GM20000 (cell line): Measurements from ENCODE around the gene POLR3B.

ENCODE experiments used
- DNase-seq: peaks from one replicate; pipeline ENCODE4 v3.0.0; 2012; ENCODE audit warnings: low spot score
- TF ChIP-seq, protein P1 (sequence below): IDR thresholded peaks from 2 replicates; pipeline ENCODE4 v1.5.1; 2012; ENCODE audit warnings: mild to moderate bottlenecking, control low read depth; ENCODE audit errors: extremely low read depth, missing control alignments

Gene POLR3B

DNA sequence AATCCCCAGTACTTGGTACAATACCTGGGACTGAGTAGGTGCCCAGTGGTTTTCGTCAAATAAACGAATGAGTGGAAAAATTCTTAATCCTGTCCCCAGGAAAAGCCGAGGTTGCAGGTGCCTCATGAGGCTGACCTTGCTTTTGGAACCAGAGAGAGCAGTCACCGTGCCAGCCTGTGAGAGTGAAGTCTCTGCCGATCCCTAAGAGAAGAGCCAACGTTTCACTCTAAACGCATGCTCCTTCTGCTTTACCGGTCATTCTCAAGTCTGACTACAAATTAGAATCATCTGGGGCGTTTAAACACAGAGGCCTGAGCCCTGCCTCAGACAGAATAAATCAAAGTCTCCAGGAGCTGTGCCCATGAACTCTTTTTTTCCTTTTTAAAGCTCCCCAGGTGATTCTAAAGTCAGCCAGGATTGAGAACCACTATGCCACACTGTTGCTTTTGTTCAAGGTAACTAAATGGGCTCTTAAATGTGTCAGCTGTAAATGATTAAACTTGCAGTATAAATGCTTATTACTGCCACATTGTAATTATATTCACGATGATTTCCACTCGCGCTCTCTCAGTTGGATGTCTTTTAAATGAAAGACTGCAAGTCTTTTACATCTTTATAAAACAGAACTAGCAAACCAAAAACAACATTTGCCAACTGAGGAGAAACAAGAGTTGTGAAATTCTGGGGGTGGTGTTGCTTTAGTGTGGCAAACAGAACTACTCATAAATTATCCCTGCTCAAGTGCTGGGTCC, 28.1 kb upstream of the POLR3B start:
- TF ChIP-seq, protein P1, sequence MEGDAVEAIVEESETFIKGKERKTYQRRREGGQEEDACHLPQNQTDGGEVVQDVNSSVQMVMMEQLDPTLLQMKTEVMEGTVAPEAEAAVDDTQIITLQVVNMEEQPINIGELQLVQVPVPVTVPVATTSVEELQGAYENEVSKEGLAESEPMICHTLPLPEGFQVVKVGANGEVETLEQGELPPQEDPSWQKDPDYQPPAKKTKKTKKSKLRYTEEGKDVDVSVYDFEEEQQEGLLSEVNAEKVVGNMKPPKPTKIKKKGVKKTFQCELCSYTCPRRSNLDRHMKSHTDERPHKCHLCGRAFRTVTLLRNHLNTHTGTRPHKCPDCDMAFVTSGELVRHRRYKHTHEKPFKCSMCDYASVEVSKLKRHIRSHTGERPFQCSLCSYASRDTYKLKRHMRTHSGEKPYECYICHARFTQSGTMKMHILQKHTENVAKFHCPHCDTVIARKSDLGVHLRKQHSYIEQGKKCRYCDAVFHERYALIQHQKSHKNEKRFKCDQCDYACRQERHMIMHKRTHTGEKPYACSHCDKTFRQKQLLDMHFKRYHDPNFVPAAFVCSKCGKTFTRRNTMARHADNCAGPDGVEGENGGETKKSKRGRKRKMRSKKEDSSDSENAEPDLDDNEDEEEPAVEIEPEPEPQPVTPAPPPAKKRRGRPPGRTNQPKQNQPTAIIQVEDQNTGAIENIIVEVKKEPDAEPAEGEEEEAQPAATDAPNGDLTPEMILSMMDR = no peak
- DNase-seq = no peak

DNA sequence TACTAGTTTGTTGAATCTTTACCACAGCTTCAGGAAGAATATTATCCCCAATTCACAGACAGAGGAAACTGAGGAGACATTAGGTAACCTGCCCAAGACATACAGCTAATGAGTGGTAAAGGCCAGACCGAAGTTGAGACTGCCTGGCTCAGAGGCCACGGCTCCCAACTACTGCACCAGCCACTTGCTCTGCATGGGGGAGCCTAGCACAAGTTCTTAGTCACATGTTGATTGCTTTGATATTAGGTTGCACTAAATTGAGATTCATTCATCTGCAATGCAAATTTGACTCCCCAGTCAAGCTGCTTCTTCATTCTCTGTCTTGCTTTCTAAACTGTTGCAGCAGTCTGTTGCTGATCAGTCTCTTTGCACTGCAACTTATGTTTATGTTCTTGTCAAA, 25.9 kb upstream of the POLR3B start:
- TF ChIP-seq, protein P1 = no peak

DNA sequence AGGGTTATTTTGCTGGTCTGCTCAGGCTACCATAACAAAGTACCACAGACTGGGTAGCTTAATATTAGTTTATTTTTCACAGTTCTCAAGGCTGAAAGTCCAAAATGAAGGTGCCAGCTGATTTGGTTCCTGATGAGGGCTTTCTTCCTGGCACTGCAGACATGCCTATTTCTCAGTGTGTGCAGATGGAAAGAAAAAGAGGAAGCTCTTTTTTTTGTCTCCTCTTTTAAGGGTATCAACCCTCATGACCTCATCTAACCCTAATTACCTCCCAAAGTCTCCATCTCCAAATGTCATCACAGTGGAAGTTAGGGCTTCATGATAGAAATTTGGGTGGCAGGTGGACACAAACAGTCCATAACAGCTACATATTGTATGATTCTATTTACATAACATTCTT, 25.0 kb upstream of the POLR3B start:
- DNase-seq = no peak
- TF ChIP-seq, protein P1 = no peak

More for the DNA sequence above, 25.9 kb upstream of the POLR3B start:
- DNase-seq = no peak

- DNase-seq = no peak
- TF ChIP-seq, protein P1 = no peak
Observed at GRCh38 chr12:106333010-106333409, 24.5 kb upstream of the POLR3B start.

DNA sequence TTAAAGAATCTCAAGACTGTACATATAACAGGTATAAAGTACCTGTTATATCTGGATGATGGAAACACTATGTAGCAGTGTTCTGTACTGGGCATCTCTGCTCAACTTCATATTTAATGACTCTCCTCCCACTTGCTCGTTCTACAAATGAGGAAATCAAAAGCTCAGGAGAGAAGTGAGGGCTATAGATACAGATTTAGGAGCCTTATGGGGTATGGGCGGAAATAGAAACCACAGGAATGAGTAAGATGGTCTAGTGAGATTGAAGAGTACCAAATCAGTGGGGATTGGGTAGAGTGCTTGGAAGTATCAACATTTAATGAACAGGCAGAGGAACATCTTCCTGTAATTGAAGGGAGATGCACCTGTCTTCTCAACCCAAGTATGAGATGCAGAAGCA, 23.8 kb upstream of the POLR3B start:
- no peak for DNase-seq
- TF ChIP-seq, protein P1 = no peak

DNA sequence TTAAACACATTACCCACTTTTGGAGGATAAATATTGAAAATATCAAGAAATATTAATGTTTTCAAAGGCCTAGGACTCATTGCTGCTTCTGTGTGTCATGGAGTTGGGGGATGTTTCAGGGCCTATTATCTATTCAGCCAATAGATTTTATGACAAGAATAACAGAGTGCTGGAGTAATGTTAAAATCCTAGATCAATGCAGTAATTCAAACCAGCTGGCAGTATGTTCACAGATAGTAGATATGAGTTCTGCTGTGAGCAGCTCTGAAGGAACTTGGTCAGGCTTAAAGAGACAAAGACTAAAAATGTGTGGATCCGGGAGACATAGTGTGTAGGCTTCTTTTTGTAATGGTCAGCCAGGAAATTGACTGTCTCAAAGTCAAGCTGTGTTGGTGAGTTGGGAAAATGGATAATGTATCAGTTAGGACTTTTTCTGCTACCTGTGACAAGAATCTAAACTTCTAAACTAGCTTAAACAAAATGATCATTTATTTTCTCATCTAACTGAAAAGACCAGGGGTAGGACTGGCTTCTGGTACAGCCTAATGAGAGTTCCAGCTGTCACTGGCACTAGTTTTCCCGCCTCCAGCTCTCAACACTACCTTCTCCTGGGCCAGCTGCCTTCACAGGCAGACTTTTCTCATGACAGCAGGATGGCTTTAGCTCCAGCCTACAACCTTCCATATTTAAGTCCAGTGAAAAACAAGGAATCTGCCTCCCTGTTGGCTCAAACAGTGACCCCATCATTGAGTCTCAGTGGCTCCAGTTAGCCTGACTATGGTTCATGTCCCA, 16.3 kb upstream of the POLR3B start:
- TF ChIP-seq, protein P1 = no peak
- no peak for DNase-seq
